ENCODE results near the gene SMARCA4.

Gene SMARCA4

GRCh38 chr19:10922638-10923014, 38.2 kb upstream of the SMARCA4 start:
- DNase-seq (ENCODE audit: low read depth): no peak
- TF ChIP-seq CTCF (conservative IDR thresholded peaks at IDR 0.05; ENCODE audit: low read depth, low read length): no peak
- H3K4me3 ChIP-seq (ENCODE audit: low read length): no peak overlapping the region

GRCh38 chr19:10923260-10924112, 37.3 kb upstream of the SMARCA4 start:
- no peak for DNase-seq (ENCODE audit: low read depth)
- TF ChIP-seq CTCF (conservative IDR thresholded peaks at IDR 0.05; ENCODE audit: low read depth, low read length): no peak
- no peak overlapping the region for H3K4me3 ChIP-seq (ENCODE audit: low read length)

- no peak overlapping the region for H3K4me3 ChIP-seq (ENCODE audit: low read length)
- no peak for TF ChIP-seq CTCF (conservative IDR thresholded peaks at IDR 0.05; ENCODE audit: low read depth, low read length)
- DNase-seq (ENCODE audit: low read depth): no peak
These were observed 36.2 kb upstream of the SMARCA4 start for GRCh38 chr19:10924597-10924996.

GRCh38 chr19:10927730-10928562, 32.9 kb upstream of the SMARCA4 start:
- TF ChIP-seq CTCF (conservative IDR thresholded peaks at IDR 0.05; ENCODE audit: low read depth, low read length): no peak
- H3K4me3 ChIP-seq (ENCODE audit: low read length): peak overlapping the region; percentile 81
- no peak for DNase-seq (ENCODE audit: low read depth)

GRCh38 chr19:10928563-10929401, 32.0 kb upstream of the SMARCA4 start, which contains the start of the genes TIMM29 and YIPF2:
Gene TIMM29 (plus strand): TSS chr19:10928811. CDS start chr19:10928823, 12 bp downstream.
Gene YIPF2 (minus strand): TSS chr19:10928639. CDS start chr19:10928410, 229 bp downstream.
- peak within 1 kb of the TSS; percentile 81 for H3K4me3 ChIP-seq (ENCODE audit: low read length)
- no peak for TF ChIP-seq CTCF (conservative IDR thresholded peaks at IDR 0.05; ENCODE audit: low read depth, low read length)
- DNase-seq (ENCODE audit: low read depth): peak; percentile 87

GRCh38 chr19:10929402-10929794, 31.4 kb upstream of the SMARCA4 start:
- no peak for TF ChIP-seq CTCF (conservative IDR thresholded peaks at IDR 0.05; ENCODE audit: low read depth, low read length)
- H3K4me3 ChIP-seq (ENCODE audit: low read length): peak overlapping the region; percentile 81
- no peak for DNase-seq (ENCODE audit: low read depth)

Data from retinal pigment epithelial cell (primary cell).